Lung (tissue), 12 donors: Measurements from ENCODE around the gene LUC7L2. TPM values are rescaled to one million over a fixed set of nuclear protein-coding genes. Genes with fewer than 3 reads are reported as not detected.
A peak's percentile ranks its signal among the peaks of the same experiment; 100 is the strongest.
"Not testable (repeated sequence)": the region's sequence is repeated elsewhere in the genome, so short reads cannot be mapped to it uniquely, and the experiment has no call there.

Experiments
- ATAC-seq: fragments of 200-7000 bp; cut with Tn5 transposase; one replicate; pipeline ENCODE4 v1.9.1; 2020; ENCODE audit warnings: moderate number of reproducible peaks; ENCODE audit not compliant: insufficient read depth, low FRiP score
- DNase-seq, 3 donors: peaks; one replicate each; pipeline ENCODE4 v3.0.0-alpha.2; 2013 to 2017
- H3K27ac ChIP-seq, 2 donors: one replicate each; pipeline ENCODE4 v1.5.1; 2013; ENCODE audit warnings: mild to moderate bottlenecking in 2 of 2, moderate library complexity in 2 of 2, control low read depth in 1 of 2, inconsistent platforms in 1 of 2, low read depth in 1 of 2, low read length in 1 of 2
- H3K27me3 ChIP-seq, 3 donors: one replicate each; pipeline ENCODE4 v1.5.1; 2013; ENCODE audit warnings: low read length in 2 of 3; ENCODE audit not compliant: control insufficient read depth in 3 of 3, insufficient read depth in 3 of 3
- H3K36me3 ChIP-seq, 4 donors: one replicate each; pipeline ENCODE4 v1.5.1; 2013; ENCODE audit warnings: low read length in 4 of 4, mild to moderate bottlenecking in 1 of 4, moderate library complexity in 1 of 4; ENCODE audit not compliant: control insufficient read depth in 4 of 4, insufficient read depth in 4 of 4
- H3K4me1 ChIP-seq, 5 donors: one replicate each; pipeline ENCODE4 v1.5.1; 2013; ENCODE audit warnings: low read length in 5 of 5, mild to moderate bottlenecking in 2 of 5, moderate library complexity in 1 of 5; ENCODE audit not compliant: control insufficient read depth in 5 of 5, insufficient read depth in 5 of 5
- H3K4me3 ChIP-seq: one replicate; pipeline ENCODE4 v1.5.1; 2013; ENCODE audit warnings: mild to moderate bottlenecking, control low read depth, moderate library complexity
- H3K9ac ChIP-seq, 2 donors: one replicate each; pipeline ENCODE4 v1.5.1; 2013; ENCODE audit warnings: low read length in 2 of 2, control low read depth in 1 of 2; ENCODE audit not compliant: insufficient read depth in 1 of 2
- H3K9me3 ChIP-seq, 4 donors: one replicate each; pipeline ENCODE4 v1.5.1; 2013; ENCODE audit warnings: low read length in 3 of 4, mild to moderate bottlenecking in 1 of 4, moderate library complexity in 1 of 4; ENCODE audit not compliant: control insufficient read depth in 4 of 4, insufficient read depth in 3 of 4
- WGBS, 2 donors: extraction: QIAGEN DNeasy Blood & Tissue Kit; methylation state at CpG; one replicate each; pipeline ENCODE4 v1.1.7; 2013; 5-methylcytosine and 5-hydroxymethylcytosine counted together
- polyA plus RNA-seq, 2 donors: library from polyadenylated mRNA; stranded (reverse); fragments of 200-250 nt; gene quantifications; one replicate each; pipeline ENCODE4 v1.2.1, GENCODE V29; 2013
- total RNA-seq, 2 donors: library from RNA; depleted of rRNA in 1 of 2; stranded (reverse); fragments of >200 nt in 1 of 2; gene quantifications; one replicate each; pipeline ENCODE4 v1.2.1, GENCODE V29; 2014 to 2021
- TF ChIP-seq, protein P1 (sequence below): IDR thresholded peaks from 2 replicates; pipeline ENCODE4 v1.5.1; 2012; ENCODE audit warnings: mild to moderate bottlenecking; ENCODE audit errors: control extremely low read depth, extremely low read depth
- donor health status: control.
- donor health status: control.
- donor health status: Bipolar disorder and iron deficiency.
- donor health status: healthy.
- donor health status: DM: yes; HTN: yes; CAD: no.

The LUC7L2 gene
- total and polyA plus RNA-seq, 4 donors = 35.1 to 95.4 (median 67.3) TPM

DNA sequence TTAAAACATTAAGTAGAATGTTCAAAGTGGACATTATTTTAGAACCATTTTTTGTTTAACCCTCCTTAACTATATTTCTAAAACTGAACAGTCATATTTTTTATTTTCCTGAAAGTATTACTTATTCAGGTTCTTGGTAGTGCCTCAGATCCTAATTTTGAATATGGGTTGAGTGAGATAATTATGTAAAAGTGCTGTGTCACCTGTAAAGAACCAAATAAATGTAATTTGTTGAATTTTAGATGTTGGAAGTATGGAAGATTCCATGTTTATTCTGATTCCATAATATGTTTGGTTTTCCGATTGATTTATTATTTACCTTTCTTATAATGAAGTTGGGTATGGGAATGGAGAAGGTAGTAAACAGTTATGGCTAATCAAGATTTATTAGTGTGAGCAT is 61.4 kb downstream of the LUC7L2 start:
- Histone ChIP-seq H3K4me1 (peaks cover 0 to 2% (median 0%) of the 10 kb centered on the region in 5 donors), H3K9ac (no peak overlapping the region), H3K27ac (no peak overlapping the region), H3K9me3 (no peaks in the 10 kb centered on the region), H3K27me3 (no peaks in the 10 kb centered on the region), H3K36me3 (peaks cover 16 to 41% (median 24%) of the 10 kb centered on the region in 4 donors), H3K4me3 (no peak overlapping the region)
- DNase-seq (no peak), ATAC-seq (no peak)
- 0 to 50% methylated on average over 1 of the region's 1 CpG for WGBS, 2 donors
- TF ChIP-seq, protein P1, sequence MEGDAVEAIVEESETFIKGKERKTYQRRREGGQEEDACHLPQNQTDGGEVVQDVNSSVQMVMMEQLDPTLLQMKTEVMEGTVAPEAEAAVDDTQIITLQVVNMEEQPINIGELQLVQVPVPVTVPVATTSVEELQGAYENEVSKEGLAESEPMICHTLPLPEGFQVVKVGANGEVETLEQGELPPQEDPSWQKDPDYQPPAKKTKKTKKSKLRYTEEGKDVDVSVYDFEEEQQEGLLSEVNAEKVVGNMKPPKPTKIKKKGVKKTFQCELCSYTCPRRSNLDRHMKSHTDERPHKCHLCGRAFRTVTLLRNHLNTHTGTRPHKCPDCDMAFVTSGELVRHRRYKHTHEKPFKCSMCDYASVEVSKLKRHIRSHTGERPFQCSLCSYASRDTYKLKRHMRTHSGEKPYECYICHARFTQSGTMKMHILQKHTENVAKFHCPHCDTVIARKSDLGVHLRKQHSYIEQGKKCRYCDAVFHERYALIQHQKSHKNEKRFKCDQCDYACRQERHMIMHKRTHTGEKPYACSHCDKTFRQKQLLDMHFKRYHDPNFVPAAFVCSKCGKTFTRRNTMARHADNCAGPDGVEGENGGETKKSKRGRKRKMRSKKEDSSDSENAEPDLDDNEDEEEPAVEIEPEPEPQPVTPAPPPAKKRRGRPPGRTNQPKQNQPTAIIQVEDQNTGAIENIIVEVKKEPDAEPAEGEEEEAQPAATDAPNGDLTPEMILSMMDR = no peak

GRCh38 chr7:139422126-139422525 is 62.4 kb downstream of the LUC7L2 start:
- peaks cover 13 to 38% (median 20%) of the 10 kb centered on the region in 4 donors for H3K36me3 ChIP-seq
- no peaks in the 10 kb centered on the region for H3K27me3 ChIP-seq
- TF ChIP-seq, protein P1 = no peak
- DNase-seq = peak in 1 of 3 donors; percentile 24
- peaks cover 0 to 2% (median 0%) of the 10 kb centered on the region in 5 donors for H3K4me1 ChIP-seq
- ATAC-seq = no peak
- H3K9me3 ChIP-seq = no peaks in the 10 kb centered on the region
- no peak overlapping the region for H3K9ac ChIP-seq
- H3K4me3 ChIP-seq = no peak overlapping the region
- H3K27ac ChIP-seq = no peak overlapping the region
- 76 to 84% methylated on average over 7 of the region's 7 CpGs for WGBS, 2 donors

DNA sequence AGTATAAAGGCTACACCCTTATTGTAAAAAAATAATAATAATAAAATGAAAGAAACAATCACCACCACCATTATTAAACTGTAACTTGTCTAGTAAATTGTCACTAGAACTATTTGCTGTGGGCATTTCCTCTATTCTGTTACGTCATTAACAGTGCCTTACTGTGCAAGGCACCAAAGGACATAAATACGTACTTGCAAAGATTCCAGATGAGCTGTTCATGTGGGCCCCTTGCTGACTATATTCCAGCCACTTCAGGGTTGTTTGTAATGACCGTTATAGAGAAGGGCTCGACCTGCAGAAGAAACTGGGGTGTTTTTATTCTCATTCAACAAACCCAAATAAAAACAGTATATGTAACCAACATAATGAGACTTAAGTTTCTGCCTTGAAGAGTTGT is 63.4 kb downstream of the LUC7L2 start:
- H3K36me3 ChIP-seq = peaks cover 14 to 31% (median 16%) of the 10 kb centered on the region in 4 donors
- H3K9ac ChIP-seq = no peak overlapping the region
- no peak overlapping the region for H3K4me3 ChIP-seq
- TF ChIP-seq, protein P1 = no peak
- no peaks in the 10 kb centered on the region for H3K27me3 ChIP-seq
- DNase-seq = no peak
- H3K4me1 ChIP-seq = peaks cover 0 to 2% (median 0%) of the 10 kb centered on the region in 5 donors
- H3K27ac ChIP-seq = no peak overlapping the region
- ATAC-seq = no peak
- no peaks in the 10 kb centered on the region for H3K9me3 ChIP-seq
- 70 to 82% methylated on average over 4 of the region's 4 CpGs for WGBS, 2 donors

- H3K4me1 ChIP-seq = peaks cover 0 to 2% (median 0%) of the 10 kb centered on the region in 5 donors
- TF ChIP-seq, protein P1 = no peak
- no peak overlapping the region for H3K4me3 ChIP-seq
- 61 to 85% methylated on average over 4 of the region's 4 CpGs for WGBS, 2 donors
- H3K27ac ChIP-seq = no peak overlapping the region
- no peaks in the 10 kb centered on the region for H3K9me3 ChIP-seq
- no peaks in the 10 kb centered on the region for H3K27me3 ChIP-seq
- H3K36me3 ChIP-seq = peaks cover 7 to 31% (median 13%) of the 10 kb centered on the region in 4 donors
- no peak overlapping the region for H3K9ac ChIP-seq
- ATAC-seq (no peak), DNase-seq (no peak)
Measured at GRCh38 chr7:139424004-139424403, 64.3 kb downstream of the LUC7L2 start.

DNA sequence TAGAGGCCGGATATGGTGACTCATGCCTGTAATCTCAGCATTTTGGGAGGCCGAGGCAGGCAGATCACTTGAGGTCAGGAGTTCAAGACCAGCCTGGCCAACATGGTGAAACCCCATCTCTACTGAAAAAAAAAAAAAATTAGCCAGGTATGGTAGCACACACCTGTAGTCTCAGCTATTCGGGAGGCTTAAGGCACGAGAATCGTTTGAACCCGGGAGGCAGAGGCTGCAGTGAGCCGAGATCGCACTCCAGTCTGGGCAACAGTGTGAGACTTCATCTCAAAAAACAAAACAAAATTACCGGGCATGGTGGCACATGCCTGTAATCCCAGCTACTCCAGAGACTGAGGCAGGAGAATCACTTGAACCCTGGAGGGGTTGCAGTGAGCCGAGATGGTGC is 66.0 kb downstream of the LUC7L2 start:
- not testable (repeated sequence) for H3K27me3 ChIP-seq, DNase-seq, H3K4me3 ChIP-seq, H3K9me3 ChIP-seq, ATAC-seq, H3K4me1 ChIP-seq, H3K9ac ChIP-seq, H3K27ac ChIP-seq
- WGBS, 2 donors = 96% methylated on average over 9 to 10 of the region's 10 CpGs
- peaks cover 0 to 25% (median 8%) of the 10 kb centered on the region in 4 donors for H3K36me3 ChIP-seq
